GM12878 (cell line): Measurements from ENCODE around the gene FDPS. TPM values are rescaled to one million over a fixed set of nuclear protein-coding genes. Genes with fewer than 3 reads are reported as not detected.
A peak's percentile ranks its signal among the peaks of the same experiment; 100 is the strongest.

ENCODE experiments used
- ATF7 ChIP-seq: fragments of 450-650 bp; IDR thresholded peaks from 2 replicates; pipeline ENCODE4 v1.6.1; 2016; ENCODE audit warnings: low read depth, mild to moderate bottlenecking
- CBX3 ChIP-seq: fragments of 200-600 bp; sonication (generic); IDR thresholded peaks from 2 replicates; pipeline ENCODE4 v1.6.1; 2016; ENCODE audit warnings: low read depth, borderline replicate concordance
- CHD4 ChIP-seq: fragments of 200-600 bp; sonication (generic); IDR thresholded peaks from 2 replicates; pipeline ENCODE4 v1.6.1; 2016; ENCODE audit warnings: mild to moderate bottlenecking
- CREB1 ChIP-seq: IDR thresholded peaks from 2 replicates; pipeline ENCODE4 v1.6.1; 2012; ENCODE audit warnings: low read depth, mild to moderate bottlenecking, inconsistent platforms
- DPF2 ChIP-seq: fragments of 450-650 bp; IDR thresholded peaks from 2 replicates; pipeline ENCODE4 v1.6.1; 2017; ENCODE audit warnings: mild to moderate bottlenecking
- FOS ChIP-seq: IDR thresholded peaks from 3 replicates; pipeline ENCODE4 v1.6.1; 2011; ENCODE audit warnings: borderline replicate concordance; ENCODE audit not compliant: insufficient read length; ENCODE audit errors: extremely low read depth
- FOXM1 ChIP-seq: IDR thresholded peaks from 2 replicates; pipeline ENCODE4 v1.6.1; 2012; ENCODE audit warnings: low read depth, mild to moderate bottlenecking, inconsistent platforms, low read length, moderate library complexity
- MEF2A ChIP-seq: IDR thresholded peaks from 2 replicates; pipeline ENCODE4 v1.6.1; 2011; ENCODE audit warnings: low read depth, mild to moderate bottlenecking, low read length, moderate library complexity; ENCODE audit not compliant: insufficient read depth
- NFXL1 ChIP-seq: fragments of 450-650 bp; IDR thresholded peaks from 2 replicates; pipeline ENCODE4 v1.6.1; 2017; ENCODE audit warnings: antibody characterized with exemption, mild to moderate bottlenecking, borderline replicate concordance
- NFYB ChIP-seq: IDR thresholded peaks from 2 replicates; pipeline ENCODE4 v1.6.1; 2011; ENCODE audit warnings: low read depth, mild to moderate bottlenecking, low read length, improper control_type of control experiment, moderate library complexity; ENCODE audit not compliant: insufficient read depth
- PBX3 ChIP-seq: IDR thresholded peaks from 2 replicates; pipeline ENCODE4 v1.6.1; 2011; ENCODE audit warnings: mild to moderate bottlenecking, low read depth, low read length, moderate library complexity; ENCODE audit not compliant: insufficient replicate concordance
- PML ChIP-seq: IDR thresholded peaks from 2 replicates; pipeline ENCODE4 v1.6.1; 2012; ENCODE audit warnings: low read length, inconsistent platforms
- SIN3A ChIP-seq: IDR thresholded peaks from 2 replicates; pipeline ENCODE4 v1.6.1; 2012; ENCODE audit warnings: low read depth, low read length, improper control_type of control experiment
- SIX5 ChIP-seq: IDR thresholded peaks from 2 replicates; pipeline ENCODE4 v1.6.1; 2011; ENCODE audit warnings: mild to moderate bottlenecking, low read depth, low read length, moderate library complexity; ENCODE audit not compliant: severe bottlenecking
- SMAD5 ChIP-seq: IDR thresholded peaks from 2 replicates; pipeline ENCODE4 v1.6.1; 2016; ENCODE audit warnings: antibody characterized with exemption, low read depth
- SRF ChIP-seq, 2 experiments: IDR thresholded peaks; 2 replicates each; pipeline ENCODE4 v1.6.1; 2011; ENCODE audit warnings: low read depth in 2 of 2, low read length in 2 of 2, mild to moderate bottlenecking in 1 of 2, moderate library complexity in 1 of 2
- STAT1 ChIP-seq: fragments of 450-650 bp; conservative IDR thresholded peaks from 2 replicates; pipeline ENCODE4 v1.6.1; 2014; ENCODE audit warnings: antibody characterized with exemption, mild to moderate bottlenecking
- ZBED1 ChIP-seq: IDR thresholded peaks from 2 replicates; pipeline ENCODE4 v1.6.1; 2016; ENCODE audit warnings: borderline replicate concordance
- ZBTB11 ChIP-seq: fragments of 450-650 bp; formaldehyde crosslinking; IDR thresholded peaks from 2 replicates; pipeline ENCODE4 v1.5.0; 2022; ENCODE audit warnings: mild to moderate bottlenecking, missing genetic modification characterization
- ZNF274 ChIP-seq: IDR thresholded peaks from one replicate; pipeline ENCODE4 v1.8.0; 2011; ENCODE audit not compliant: insufficient read length, insufficient read depth
- polyA plus RNA-seq, 11 experiments: library from polyadenylated mRNA; depleted of rRNA in 4 of 11; unstranded in 6 of 11; stranded (reverse) in 5 of 11; fragments of >200 nt; fragmentation: Nextera tagmentation in 4 of 11; fragmentation: Illumina TruSeq in 1 of 11; extraction: Ambion mirVana in 4 of 11; extraction: Trizol in 1 of 11; gene quantifications; 1 replicate in 1 of 11; 2 replicates in 10 of 11; pipeline versions ENCODE4 v1.2.1 to v1.2.3, GENCODE V29; 2011 to 2016; ENCODE audit warnings: inconsistent platforms in 2 of 11, missing spikeins in 2 of 11, low read depth in 1 of 11
- total RNA-seq, 4 experiments: library from RNA; depleted of rRNA in 3 of 4; stranded (reverse); fragments of >200 nt in 3 of 4; fragmentation: Illumina TruSeq in 1 of 4; extraction: Trizol in 1 of 4; gene quantifications; 2 replicates each; pipeline versions ENCODE4 v1.2.1 to v1.2.3, GENCODE V29; 2013 to 2021
- TF ChIP-seq, protein P1 (sequence below): fragments of 450-650 bp; IDR thresholded peaks from 2 replicates; pipeline ENCODE4 v1.6.1; 2016; ENCODE audit warnings: mild to moderate bottlenecking, moderate library complexity, borderline replicate concordance

FDPS gene
- total and polyA plus RNA-seq, 10 of the 15 experiments (the other 5 are each of a cell fraction or from before 2014, with no cell fraction given) = 405 to 1,156 (median 487) TPM

DNA sequence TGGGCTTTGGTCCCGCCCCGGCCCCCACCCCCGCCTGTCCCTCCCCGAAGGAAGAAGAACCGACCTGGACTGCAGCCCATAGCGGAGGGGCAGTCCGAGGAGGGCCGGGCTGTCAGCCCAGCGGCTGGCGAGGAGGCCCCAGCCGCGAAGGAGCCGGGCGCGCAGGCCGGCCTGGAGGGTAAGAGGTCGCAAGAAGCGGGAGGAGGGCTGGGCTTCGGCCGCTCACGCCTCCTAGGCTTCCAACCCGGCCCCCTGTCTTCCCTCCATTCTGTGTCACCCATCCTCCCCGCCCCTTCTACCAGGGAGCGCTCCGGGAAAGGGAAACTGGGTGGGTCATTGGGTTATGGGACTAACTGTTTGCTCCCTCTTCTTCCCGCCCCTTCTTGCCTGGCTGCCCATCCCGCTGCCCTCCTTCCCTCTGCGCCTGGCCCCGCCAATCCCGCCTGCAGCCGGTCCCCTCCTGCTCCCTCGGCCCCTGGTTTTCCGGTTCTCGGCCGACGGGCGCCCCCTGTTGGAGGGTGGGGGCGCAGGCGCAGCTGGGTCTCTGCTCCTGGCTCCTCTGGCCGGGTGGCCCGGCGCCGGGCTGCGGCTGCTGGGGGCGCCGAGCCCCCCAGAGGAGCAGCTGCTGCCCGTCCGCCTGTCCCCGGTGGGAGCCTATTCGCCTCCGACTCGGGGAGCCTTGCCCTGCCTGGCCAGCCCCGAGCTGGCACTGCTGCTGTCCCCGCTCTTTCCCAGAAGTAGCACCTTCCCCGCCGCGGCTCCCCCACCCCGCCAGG, 14.5 kb downstream of the FDPS start (continued):
- no peak for TF ChIP-seq CREB1
- TF ChIP-seq PML = no peak
- TF ChIP-seq ATF7 = no peak
- TF ChIP-seq SRF (IDR thresholded peaks at IDR 0.05; ENCODE audit: low read depth in 2 of 2, low read length in 2 of 2) = no peak
- peak; percentile 24 for TF ChIP-seq DPF2
- TF ChIP-seq ZBED1 = no peak
- TF ChIP-seq NFYB = no peak
- TF ChIP-seq ZNF274 = no peak
- TF ChIP-seq MEF2A = no peak
- no peak for TF ChIP-seq PBX3
- no peak for TF ChIP-seq FOS
- TF ChIP-seq, protein P1, sequence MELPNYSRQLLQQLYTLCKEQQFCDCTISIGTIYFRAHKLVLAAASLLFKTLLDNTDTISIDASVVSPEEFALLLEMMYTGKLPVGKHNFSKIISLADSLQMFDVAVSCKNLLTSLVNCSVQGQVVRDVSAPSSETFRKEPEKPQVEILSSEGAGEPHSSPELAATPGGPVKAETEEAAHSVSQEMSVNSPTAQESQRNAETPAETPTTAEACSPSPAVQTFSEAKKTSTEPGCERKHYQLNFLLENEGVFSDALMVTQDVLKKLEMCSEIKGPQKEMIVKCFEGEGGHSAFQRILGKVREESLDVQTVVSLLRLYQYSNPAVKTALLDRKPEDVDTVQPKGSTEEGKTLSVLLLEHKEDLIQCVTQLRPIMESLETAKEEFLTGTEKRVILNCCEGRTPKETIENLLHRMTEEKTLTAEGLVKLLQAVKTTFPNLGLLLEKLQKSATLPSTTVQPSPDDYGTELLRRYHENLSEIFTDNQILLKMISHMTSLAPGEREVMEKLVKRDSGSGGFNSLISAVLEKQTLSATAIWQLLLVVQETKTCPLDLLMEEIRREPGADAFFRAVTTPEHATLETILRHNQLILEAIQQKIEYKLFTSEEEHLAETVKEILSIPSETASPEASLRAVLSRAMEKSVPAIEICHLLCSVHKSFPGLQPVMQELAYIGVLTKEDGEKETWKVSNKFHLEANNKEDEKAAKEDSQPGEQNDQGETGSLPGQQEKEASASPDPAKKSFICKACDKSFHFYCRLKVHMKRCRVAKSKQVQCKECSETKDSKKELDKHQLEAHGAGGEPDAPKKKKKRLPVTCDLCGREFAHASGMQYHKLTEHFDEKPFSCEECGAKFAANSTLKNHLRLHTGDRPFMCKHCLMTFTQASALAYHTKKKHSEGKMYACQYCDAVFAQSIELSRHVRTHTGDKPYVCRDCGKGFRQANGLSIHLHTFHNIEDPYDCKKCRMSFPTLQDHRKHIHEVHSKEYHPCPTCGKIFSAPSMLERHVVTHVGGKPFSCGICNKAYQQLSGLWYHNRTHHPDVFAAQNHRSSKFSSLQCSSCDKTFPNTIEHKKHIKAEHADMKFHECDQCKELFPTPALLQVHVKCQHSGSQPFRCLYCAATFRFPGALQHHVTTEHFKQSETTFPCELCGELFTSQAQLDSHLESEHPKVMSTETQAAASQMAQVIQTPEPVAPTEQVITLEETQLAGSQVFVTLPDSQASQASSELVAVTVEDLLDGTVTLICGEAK = peak; percentile 35; the same call in 1 of the 2 replicates
- TF ChIP-seq SIN3A = no peak; the same call in 1 of the 2 replicates
- no peak for TF ChIP-seq CBX3
- TF ChIP-seq ZBTB11 = no peak
- TF ChIP-seq STAT1 = no peak
- TF ChIP-seq SIX5 = no peak
- TF ChIP-seq NFXL1 = no peak
- no peak for TF ChIP-seq FOXM1
- TF ChIP-seq SMAD5 = no peak
- no peak for TF ChIP-seq CHD4
